WTC11 (cell line): Measurements from ENCODE around the gene ST8SIA1. TPM values are rescaled to one million over a fixed set of nuclear protein-coding genes. Genes with fewer than 3 reads are reported as not detected.

ENCODE experiments used
- ATAC-seq: fragments of 200-7000 bp; cut with Tn5 transposase; 2 replicates; pipeline ENCODE4 v1.10.0; 2021; ENCODE audit warnings: mild to moderate bottlenecking, moderate library complexity
- CTCF ChIA-PET: fragments of 300-600 bp; sonication (Branson Sonifier 250); formaldehyde crosslinking; loops from one replicate; lab custom pipeline; 2021; ENCODE audit warnings: antibody characterized with exemption; lab: Charles Lee
- POLR2A ChIA-PET: fragments of 350-600 bp; sonication (Branson Sonifier 250); formaldehyde crosslinking; loops from one replicate; lab custom pipeline; 2021; ENCODE audit warnings: antibody characterized with exemption; lab: Charles Lee
- DNase-seq: peaks from one replicate; pipeline ENCODE4 v3.0.0; 2021; ENCODE audit warnings: low spot score
- H3K27ac Mint-ChIP-seq: 2 replicates; pipeline ENCODE4 v1.8.0; 2021; ENCODE audit warnings: mixed read lengths
- H3K27me3 Mint-ChIP-seq: 2 replicates; pipeline ENCODE4 v1.8.0; 2021; ENCODE audit warnings: low read depth, mild to moderate bottlenecking, moderate library complexity, mixed read lengths
- H3K36me3 Mint-ChIP-seq: 2 replicates; pipeline ENCODE4 v1.8.0; 2021; ENCODE audit warnings: mixed read lengths
- H3K4me1 Mint-ChIP-seq: 2 replicates; pipeline ENCODE4 v1.8.0; 2022; ENCODE audit warnings: mixed read lengths
- H3K4me3 Mint-ChIP-seq: 2 replicates; pipeline ENCODE4 v1.8.0; 2021; ENCODE audit warnings: mild to moderate bottlenecking, moderate library complexity, mixed read lengths
- H3K9me3 Mint-ChIP-seq: 2 replicates; pipeline ENCODE4 v1.8.0; 2021; ENCODE audit warnings: mixed read lengths
- ATF1 ChIP-seq: sonication (generic); formaldehyde crosslinking; IDR thresholded peaks from 2 replicates; pipeline ENCODE4 v1.8.1; 2023; ENCODE audit warnings: mild to moderate bottlenecking, moderate library complexity, missing genetic modification reagents
- E2F5 ChIP-seq: sonication (generic); formaldehyde crosslinking; IDR thresholded peaks from 2 replicates; pipeline ENCODE4 v1.8.1; 2022; ENCODE audit warnings: mild to moderate bottlenecking, moderate library complexity, missing genetic modification reagents
- ELF4 ChIP-seq: sonication (generic); formaldehyde crosslinking; IDR thresholded peaks from 2 replicates; pipeline ENCODE4 v1.8.1; 2022; ENCODE audit warnings: low read depth, mild to moderate bottlenecking, moderate library complexity, missing genetic modification reagents
- FOXJ3 ChIP-seq: sonication (generic); formaldehyde crosslinking; IDR thresholded peaks from 2 replicates; pipeline ENCODE4 v1.9.0; 2021; ENCODE audit warnings: missing genetic modification reagents, mild to moderate bottlenecking, borderline replicate concordance
- GTF2I ChIP-seq: fragments of 250-450 bp; sonication (Bioruptor Pico); conservative IDR thresholded peaks from 2 replicates; pipeline ENCODE4 v1.4.0; 2021; ENCODE audit warnings: mild to moderate bottlenecking
- NFE2L1 ChIP-seq: sonication (generic); formaldehyde crosslinking; IDR thresholded peaks from 2 replicates; pipeline ENCODE4 v1.8.1; 2023; ENCODE audit warnings: missing genetic modification reagents
- OVOL2 ChIP-seq: fragments of 250-450 bp; sonication (Bioruptor Pico); IDR thresholded peaks from 2 replicates; pipeline ENCODE4 v1.9.0; 2021; ENCODE audit warnings: mild to moderate bottlenecking, borderline replicate concordance
- RELA ChIP-seq: sonication (generic); formaldehyde crosslinking; IDR thresholded peaks from 2 replicates; pipeline ENCODE4 v1.8.1; 2022; ENCODE audit warnings: missing genetic modification reagents, mild to moderate bottlenecking, borderline replicate concordance
- SMAD3 ChIP-seq: sonication (generic); formaldehyde crosslinking; IDR thresholded peaks from 2 replicates; pipeline ENCODE4 v1.8.0; 2022; ENCODE audit warnings: missing genetic modification reagents, mild to moderate bottlenecking, borderline replicate concordance
- SMAD4 ChIP-seq: sonication (generic); formaldehyde crosslinking; IDR thresholded peaks from 2 replicates; pipeline ENCODE4 v1.8.0; 2022; ENCODE audit warnings: mild to moderate bottlenecking, missing genetic modification reagents
- STAT6 ChIP-seq: sonication (generic); formaldehyde crosslinking; conservative IDR thresholded peaks from 2 replicates; pipeline ENCODE4 v1.8.1; 2023; ENCODE audit warnings: mild to moderate bottlenecking, low read depth, missing genetic modification reagents, moderate library complexity
- USF1 ChIP-seq: sonication (generic); formaldehyde crosslinking; IDR thresholded peaks from 2 replicates; pipeline ENCODE4 v1.8.0; 2022; ENCODE audit warnings: mild to moderate bottlenecking, missing genetic modification reagents
- ZMAT4 ChIP-seq: fragments of 250-450 bp; sonication (Bioruptor Pico); IDR thresholded peaks from 2 replicates; pipeline ENCODE4 v1.9.0; 2021; ENCODE audit warnings: mild to moderate bottlenecking
- ZNF121 ChIP-seq: sonication (generic); formaldehyde crosslinking; IDR thresholded peaks from 2 replicates; pipeline ENCODE4 v1.8.0; 2023; ENCODE audit warnings: missing genetic modification reagents
- ZNF138 ChIP-seq: sonication (generic); formaldehyde crosslinking; conservative IDR thresholded peaks from 2 replicates; pipeline ENCODE4 v1.8.1; 2022; ENCODE audit warnings: mild to moderate bottlenecking, moderate library complexity, missing genetic modification reagents
- ZNF317 ChIP-seq: sonication (generic); formaldehyde crosslinking; IDR thresholded peaks from 2 replicates; pipeline ENCODE4 v1.8.1; 2023; ENCODE audit warnings: low read depth, mild to moderate bottlenecking, moderate library complexity, missing genetic modification reagents, borderline replicate concordance
- total RNA-seq: library from RNA; stranded (reverse); gene quantifications from 3 replicates; pipeline ENCODE4 v1.2.3, GENCODE V29; 2021
- TF ChIP-seq, protein P1 (sequence below): fragments of 250-450 bp; sonication (Bioruptor Pico); IDR thresholded peaks from 2 replicates; pipeline ENCODE4 v1.9.0; 2021; ENCODE audit warnings: mild to moderate bottlenecking, borderline replicate concordance
- TF ChIP-seq, protein P2 (sequence below): sonication (generic); formaldehyde crosslinking; IDR thresholded peaks from 2 replicates; pipeline ENCODE4 v1.8.1; 2023; ENCODE audit warnings: mild to moderate bottlenecking, missing genetic modification reagents, borderline replicate concordance

ST8SIA1 gene
- total RNA-seq, 1 experiment from 2014 or later, result 2.3 TPM

GRCh38 chr12:22306311-22306710, 28.2 kb downstream of the ST8SIA1 start:
- CTCF ChIA-PET, result no interaction called here
- no peak overlapping the region for H3K4me3 Mint-ChIP-seq
- peaks cover 26% of the 10 kb centered on the region for H3K9me3 Mint-ChIP-seq
- peaks cover 13% of the 10 kb centered on the region for H3K36me3 Mint-ChIP-seq
- POLR2A ChIA-PET, result no interaction called here
- no peaks in the 10 kb centered on the region for H3K27me3 Mint-ChIP-seq
- no peak overlapping the region for H3K27ac Mint-ChIP-seq
- ATAC-seq (no peak), DNase-seq (no peak)
- no peak for TF ChIP-seq USF1 (CRISPR knock-in tag)
- TF ChIP-seq SMAD3, result no peak
- no peak for TF ChIP-seq SMAD4
- TF ChIP-seq ELF4 (CRISPR knock-in tag), result no peak
- TF ChIP-seq, protein P1, sequence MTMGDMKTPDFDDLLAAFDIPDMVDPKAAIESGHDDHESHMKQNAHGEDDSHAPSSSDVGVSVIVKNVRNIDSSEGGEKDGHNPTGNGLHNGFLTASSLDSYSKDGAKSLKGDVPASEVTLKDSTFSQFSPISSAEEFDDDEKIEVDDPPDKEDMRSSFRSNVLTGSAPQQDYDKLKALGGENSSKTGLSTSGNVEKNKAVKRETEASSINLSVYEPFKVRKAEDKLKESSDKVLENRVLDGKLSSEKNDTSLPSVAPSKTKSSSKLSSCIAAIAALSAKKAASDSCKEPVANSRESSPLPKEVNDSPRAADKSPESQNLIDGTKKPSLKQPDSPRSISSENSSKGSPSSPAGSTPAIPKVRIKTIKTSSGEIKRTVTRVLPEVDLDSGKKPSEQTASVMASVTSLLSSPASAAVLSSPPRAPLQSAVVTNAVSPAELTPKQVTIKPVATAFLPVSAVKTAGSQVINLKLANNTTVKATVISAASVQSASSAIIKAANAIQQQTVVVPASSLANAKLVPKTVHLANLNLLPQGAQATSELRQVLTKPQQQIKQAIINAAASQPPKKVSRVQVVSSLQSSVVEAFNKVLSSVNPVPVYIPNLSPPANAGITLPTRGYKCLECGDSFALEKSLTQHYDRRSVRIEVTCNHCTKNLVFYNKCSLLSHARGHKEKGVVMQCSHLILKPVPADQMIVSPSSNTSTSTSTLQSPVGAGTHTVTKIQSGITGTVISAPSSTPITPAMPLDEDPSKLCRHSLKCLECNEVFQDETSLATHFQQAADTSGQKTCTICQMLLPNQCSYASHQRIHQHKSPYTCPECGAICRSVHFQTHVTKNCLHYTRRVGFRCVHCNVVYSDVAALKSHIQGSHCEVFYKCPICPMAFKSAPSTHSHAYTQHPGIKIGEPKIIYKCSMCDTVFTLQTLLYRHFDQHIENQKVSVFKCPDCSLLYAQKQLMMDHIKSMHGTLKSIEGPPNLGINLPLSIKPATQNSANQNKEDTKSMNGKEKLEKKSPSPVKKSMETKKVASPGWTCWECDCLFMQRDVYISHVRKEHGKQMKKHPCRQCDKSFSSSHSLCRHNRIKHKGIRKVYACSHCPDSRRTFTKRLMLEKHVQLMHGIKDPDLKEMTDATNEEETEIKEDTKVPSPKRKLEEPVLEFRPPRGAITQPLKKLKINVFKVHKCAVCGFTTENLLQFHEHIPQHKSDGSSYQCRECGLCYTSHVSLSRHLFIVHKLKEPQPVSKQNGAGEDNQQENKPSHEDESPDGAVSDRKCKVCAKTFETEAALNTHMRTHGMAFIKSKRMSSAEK (CRISPR knock-in tag), result no peak
- no peak for TF ChIP-seq STAT6
- TF ChIP-seq FOXJ3, result no peak
- TF ChIP-seq ZMAT4 (CRISPR knock-in tag), result no peak
- TF ChIP-seq ZNF138, result no peak
- TF ChIP-seq ZNF121 (CRISPR knock-in tag), result no peak
- no peak for TF ChIP-seq E2F5 (CRISPR knock-in tag)
- no peak for TF ChIP-seq NFE2L1 (CRISPR knock-in tag)
- TF ChIP-seq GTF2I (CRISPR knock-in tag), result no peak
- TF ChIP-seq ZNF317 (CRISPR knock-in tag), result no peak
- no peak for TF ChIP-seq RELA
- TF ChIP-seq OVOL2, result no peak
- TF ChIP-seq, protein P2, sequence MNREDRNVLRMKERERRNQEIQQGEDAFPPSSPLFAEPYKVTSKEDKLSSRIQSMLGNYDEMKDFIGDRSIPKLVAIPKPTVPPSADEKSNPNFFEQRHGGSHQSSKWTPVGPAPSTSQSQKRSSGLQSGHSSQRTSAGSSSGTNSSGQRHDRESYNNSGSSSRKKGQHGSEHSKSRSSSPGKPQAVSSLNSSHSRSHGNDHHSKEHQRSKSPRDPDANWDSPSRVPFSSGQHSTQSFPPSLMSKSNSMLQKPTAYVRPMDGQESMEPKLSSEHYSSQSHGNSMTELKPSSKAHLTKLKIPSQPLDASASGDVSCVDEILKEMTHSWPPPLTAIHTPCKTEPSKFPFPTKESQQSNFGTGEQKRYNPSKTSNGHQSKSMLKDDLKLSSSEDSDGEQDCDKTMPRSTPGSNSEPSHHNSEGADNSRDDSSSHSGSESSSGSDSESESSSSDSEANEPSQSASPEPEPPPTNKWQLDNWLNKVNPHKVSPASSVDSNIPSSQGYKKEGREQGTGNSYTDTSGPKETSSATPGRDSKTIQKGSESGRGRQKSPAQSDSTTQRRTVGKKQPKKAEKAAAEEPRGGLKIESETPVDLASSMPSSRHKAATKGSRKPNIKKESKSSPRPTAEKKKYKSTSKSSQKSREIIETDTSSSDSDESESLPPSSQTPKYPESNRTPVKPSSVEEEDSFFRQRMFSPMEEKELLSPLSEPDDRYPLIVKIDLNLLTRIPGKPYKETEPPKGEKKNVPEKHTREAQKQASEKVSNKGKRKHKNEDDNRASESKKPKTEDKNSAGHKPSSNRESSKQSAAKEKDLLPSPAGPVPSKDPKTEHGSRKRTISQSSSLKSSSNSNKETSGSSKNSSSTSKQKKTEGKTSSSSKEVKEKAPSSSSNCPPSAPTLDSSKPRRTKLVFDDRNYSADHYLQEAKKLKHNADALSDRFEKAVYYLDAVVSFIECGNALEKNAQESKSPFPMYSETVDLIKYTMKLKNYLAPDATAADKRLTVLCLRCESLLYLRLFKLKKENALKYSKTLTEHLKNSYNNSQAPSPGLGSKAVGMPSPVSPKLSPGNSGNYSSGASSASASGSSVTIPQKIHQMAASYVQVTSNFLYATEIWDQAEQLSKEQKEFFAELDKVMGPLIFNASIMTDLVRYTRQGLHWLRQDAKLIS (CRISPR knock-in tag), result no peak
- TF ChIP-seq ATF1 (CRISPR knock-in tag), result no peak
- TF ChIP-seq, all 79 proteins: peak for 0
- H3K4me1 Mint-ChIP-seq, result peaks cover 12% of the 10 kb centered on the region
